ENCODE data around the gene RIMOC1.
"Not testable (repeated sequence)": the region's sequence is repeated elsewhere in the genome, so short reads cannot be mapped to it uniquely, and the experiment has no call there.

Gene RIMOC1

GRCh38 chr5:41891066-41891707 lies 13.0 kb upstream of the RIMOC1 start:
- DNase-seq (ENCODE audit: low read depth, low spot score): no peak

DNA sequence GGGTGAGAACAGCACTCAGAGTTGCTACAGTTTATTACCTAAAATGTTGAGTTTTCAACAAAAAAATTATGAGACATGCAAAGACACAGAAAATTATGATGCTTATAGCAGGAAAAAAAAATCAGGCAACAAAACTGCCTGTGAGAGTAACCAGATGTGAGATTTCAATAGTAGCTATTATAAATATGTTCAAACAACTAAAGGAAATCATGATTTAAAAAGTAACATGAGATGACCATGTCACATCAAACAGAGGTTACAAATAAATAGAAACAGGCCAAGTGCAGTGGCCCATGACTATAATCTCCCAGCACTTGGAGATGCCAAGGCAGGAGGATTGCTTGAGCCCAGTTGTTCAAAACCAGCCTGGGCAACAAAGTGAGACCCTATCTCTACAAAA lies 12.1 kb upstream of the RIMOC1 start:
- no peak for DNase-seq (ENCODE audit: low read depth, low spot score)

DNA sequence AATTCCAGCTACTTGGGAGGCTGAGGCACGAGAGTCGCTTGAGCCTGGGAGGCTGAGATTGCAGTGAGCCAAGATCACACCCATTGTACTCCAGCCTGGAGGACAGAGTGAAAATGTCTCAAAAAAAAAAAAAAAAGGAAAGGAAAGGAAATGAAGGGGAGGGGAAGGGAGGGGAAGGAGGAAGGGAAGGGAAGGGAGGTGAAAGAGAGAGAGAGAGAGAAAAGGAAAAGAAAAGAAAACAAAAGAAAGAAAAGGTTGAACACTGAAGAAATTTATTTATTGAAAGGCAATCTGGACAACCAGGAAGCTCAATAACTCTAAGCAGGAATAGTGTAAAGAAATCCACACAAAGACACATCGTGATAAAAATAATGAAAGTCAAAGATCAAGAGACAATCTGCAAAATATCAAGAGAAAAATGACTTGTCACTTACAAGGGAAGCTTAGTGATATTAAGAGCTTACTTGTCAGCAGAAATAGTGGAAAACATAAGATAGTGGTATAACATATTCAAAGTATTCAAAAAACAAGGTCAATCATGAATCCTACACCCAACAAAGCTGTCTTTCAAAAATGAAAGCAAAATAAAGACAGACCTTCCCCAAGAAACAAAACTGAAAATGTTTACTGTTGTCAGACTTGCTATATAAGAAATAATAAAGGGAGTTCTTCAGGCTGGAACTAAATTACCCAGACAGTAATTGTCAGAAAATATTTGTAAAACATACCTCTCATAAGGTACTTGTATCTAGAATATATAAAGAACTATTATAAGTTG lies 10.9 kb upstream of the RIMOC1 start:
- DNase-seq (ENCODE audit: low read depth, low spot score): no peak

DNA sequence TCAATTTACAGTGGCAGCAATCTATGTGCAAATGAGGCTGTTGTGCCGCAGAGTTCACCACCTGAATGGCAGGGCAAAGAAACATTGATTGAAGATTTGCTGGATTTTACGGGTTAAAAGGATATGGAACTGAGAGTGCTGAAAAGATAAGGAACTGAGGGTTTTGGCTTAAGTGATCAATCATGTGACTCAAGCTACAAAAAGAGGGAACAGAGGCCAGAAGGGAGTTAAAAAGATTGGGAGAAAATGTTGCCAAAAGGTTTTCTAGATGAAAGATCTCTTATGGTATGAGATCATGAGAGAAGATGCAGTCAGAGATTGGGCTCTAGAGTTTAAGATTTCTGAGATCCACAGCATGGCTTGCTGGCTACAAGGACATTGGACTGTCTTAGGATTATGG lies 7.9 kb upstream of the RIMOC1 start:
- no peak for DNase-seq (ENCODE audit: low read depth, low spot score)

GRCh38 chr5:41903382-41903891 lies 707 bp upstream of the RIMOC1 start:
- DNase-seq (ENCODE audit: low read depth, low spot score): no peak

DNA sequence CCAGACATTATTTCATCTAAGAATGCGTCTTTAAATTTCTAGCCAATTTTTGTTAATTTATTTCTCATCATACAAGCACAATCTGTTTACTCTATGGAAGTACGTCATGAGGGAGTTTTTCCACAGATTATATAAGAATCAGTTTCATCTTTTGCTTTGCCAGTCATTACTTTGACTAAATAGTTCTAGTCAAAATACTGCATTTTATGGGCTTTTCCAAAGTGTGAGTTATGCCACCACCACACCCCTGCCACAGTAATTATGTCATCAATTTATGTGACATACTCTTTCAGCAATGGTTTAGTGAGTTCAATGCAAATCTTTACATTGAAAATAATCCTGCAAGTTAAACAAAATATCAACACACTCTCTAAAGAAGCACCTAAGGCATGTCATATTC lies 2.0 kb downstream of the RIMOC1 start:
- DNase-seq (ENCODE audit: low read depth, low spot score): no peak

GRCh38 chr5:41908374-41909079 lies 4.4 kb downstream of the RIMOC1 start:
- no peak for DNase-seq (ENCODE audit: low read depth, low spot score)

- DNase-seq (ENCODE audit: low read depth, low spot score): no peak
Observed at GRCh38 chr5:41918105-41918504, 14.0 kb downstream of the RIMOC1 start.

GRCh38 chr5:41921166-41921565 lies 17.0 kb downstream of the RIMOC1 start:
- DNase-seq (ENCODE audit: low read depth, low spot score): no peak

- DNase-seq (ENCODE audit: low read depth, low spot score): no peak
Observed at GRCh38 chr5:41921874-41922273, 17.7 kb downstream of the RIMOC1 start.

DNA sequence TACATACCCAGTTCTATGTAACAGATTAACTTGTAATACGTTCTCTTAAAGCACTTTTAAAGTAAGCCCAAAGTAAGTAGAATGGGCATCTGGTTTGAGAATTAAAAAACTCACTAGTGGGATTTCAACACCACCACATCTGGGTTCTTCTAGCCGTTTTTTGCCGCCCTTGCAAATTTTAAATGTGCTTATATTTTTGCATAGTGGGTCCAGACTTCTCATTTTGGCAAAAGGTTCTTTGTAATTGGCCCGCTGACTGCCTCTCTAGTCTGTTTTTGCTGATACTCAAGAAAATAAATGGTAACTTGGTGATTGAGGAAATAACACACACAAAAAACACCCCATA lies 20.4 kb downstream of the RIMOC1 start:
- no peak for DNase-seq (ENCODE audit: low read depth, low spot score)

GRCh38 chr5:41924872-41925554 lies 20.9 kb downstream of the RIMOC1 start, which contains the start of gene FBXO4:
Gene FBXO4, plus strand, starts transcription at chr5:41925281. Its CDS starts 29 bp downstream, at chr5:41925310.
- peak; percentile 72 for DNase-seq (ENCODE audit: low read depth, low spot score)

DNA sequence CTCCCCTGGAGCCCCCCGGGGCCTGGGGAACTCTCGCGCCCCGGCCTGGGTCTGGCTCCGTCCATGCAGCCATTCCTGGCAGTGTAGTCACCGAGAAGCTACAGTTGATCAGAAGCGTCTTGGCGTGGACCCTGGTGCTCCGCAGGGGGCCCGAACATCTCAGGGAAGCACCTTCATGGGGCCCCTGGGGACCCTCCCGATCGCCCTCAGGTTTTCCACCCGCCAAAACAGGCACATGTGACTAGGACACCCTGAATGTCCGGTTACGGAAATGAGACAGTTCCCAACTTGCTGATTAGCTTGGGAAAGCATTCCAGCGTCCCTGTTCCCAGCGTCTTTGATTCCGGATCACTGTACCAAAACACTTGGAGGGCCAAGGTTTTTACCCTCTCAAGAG lies 21.4 kb downstream of the RIMOC1 start:
- no peak for DNase-seq (ENCODE audit: low read depth, low spot score)

GRCh38 chr5:41927604-41928003 lies 23.5 kb downstream of the RIMOC1 start:
- DNase-seq (ENCODE audit: low read depth, low spot score): no peak

GRCh38 chr5:41929035-41929434 lies 24.9 kb downstream of the RIMOC1 start:
- DNase-seq (ENCODE audit: low read depth, low spot score): no peak

- no peak for DNase-seq (ENCODE audit: low read depth, low spot score)
Observed at GRCh38 chr5:41932770-41933169, 28.6 kb downstream of the RIMOC1 start.

DNA sequence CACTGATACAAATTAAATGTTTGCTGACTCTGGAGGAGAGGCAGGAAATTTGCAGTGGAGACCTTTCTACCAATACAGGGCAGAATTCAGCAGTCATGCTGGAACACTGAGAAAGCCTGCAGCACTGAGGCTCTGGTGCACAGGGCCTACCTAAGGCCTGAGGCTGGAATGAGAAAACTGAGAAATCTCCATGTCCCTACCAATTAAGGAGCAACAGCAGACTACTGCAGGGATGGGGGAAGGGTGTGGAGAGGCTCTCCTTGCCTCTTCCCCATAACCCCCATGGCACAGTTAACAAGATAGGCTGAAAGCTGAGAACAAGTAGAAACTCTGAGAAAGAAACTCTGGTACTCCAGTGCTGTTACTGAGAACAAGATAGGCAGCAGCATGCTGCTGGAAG lies 31.4 kb downstream of the RIMOC1 start:
- DNase-seq (ENCODE audit: low read depth, low spot score): no peak

DNA sequence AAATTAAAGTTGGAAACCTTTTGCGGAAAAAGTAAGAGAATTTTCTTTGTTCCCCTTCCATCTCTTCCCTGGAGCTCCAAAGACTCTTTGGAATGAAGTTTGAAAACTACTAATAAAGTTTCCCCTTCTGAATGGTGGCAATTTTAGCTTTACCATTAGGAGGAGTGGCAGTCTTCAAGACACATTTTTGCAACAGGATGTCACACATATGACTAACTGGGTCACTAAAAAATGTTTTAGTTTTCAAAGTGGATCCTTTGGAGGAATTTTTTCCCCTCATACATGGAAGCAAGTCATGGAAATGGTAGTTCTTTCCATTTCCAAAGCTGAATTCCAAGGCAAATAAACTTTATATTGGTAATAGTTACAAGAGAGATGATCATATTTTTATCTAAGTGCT lies 36.5 kb downstream of the RIMOC1 start:
- no peak for DNase-seq (ENCODE audit: low read depth, low spot score)

GRCh38 chr5:41945332-41945955 lies 41.3 kb downstream of the RIMOC1 start:
- DNase-seq (ENCODE audit: low read depth, low spot score): not testable (repeated sequence)

DNA sequence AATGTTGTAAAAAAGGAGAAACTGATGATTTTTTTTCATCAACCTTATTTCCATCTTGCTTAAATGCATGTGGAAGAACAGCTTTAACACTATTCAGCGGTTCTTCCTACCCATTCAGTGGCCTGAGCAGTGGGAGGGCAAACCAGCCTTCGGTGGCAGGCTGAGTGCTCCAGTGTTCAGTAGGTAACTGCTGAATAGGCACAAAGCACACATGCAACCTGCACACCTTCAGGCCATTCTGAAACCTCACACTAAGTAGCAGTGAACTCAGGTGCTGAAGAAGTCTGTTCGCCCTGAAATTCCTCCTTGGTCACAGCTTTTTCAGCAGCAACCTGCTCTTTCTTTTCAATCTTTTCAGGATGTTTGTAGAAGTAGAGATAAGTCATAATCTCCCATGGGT lies 47.1 kb downstream of the RIMOC1 start:
- DNase-seq (ENCODE audit: low read depth, low spot score): no peak
